ENCODE measurements around the gene PRKX. TPM values are rescaled to one million over a fixed set of nuclear protein-coding genes. Genes with fewer than 3 reads are reported as not detected.
"Not testable (repeated sequence)": the region's sequence is repeated elsewhere in the genome, so short reads cannot be mapped to it uniquely, and the experiment has no call there.

Gene PRKX
- total RNA-seq, 2 experiments from 2014 or later, result 35.0 to 36.3 TPM

GRCh38 chrX:3679669-3680068 is 33.8 kb downstream of the PRKX start:
- H3K36me3 Mint-ChIP-seq (ENCODE audit: low read depth), result peaks cover 4% of the 10 kb centered on the region
- H3K4me3 Mint-ChIP-seq, result no peak overlapping the region
- peaks cover 10% of the 10 kb centered on the region for H3K4me1 Mint-ChIP-seq
- POLR2A ChIA-PET, result no interaction called here
- no peak overlapping the region for H3K27ac Mint-ChIP-seq
- intact Hi-C loops (cut with DNase I, micrococcal nuclease), result no loop called here
- DNase-seq (no peak), ATAC-seq (no peak)
- CTCF ChIA-PET, result no interaction called here
- no peaks in the 10 kb centered on the region for H3K27me3 Mint-ChIP-seq
- no peaks in the 10 kb centered on the region for H3K9me3 Mint-ChIP-seq (ENCODE audit: low read depth)

GRCh38 chrX:3678328-3678727 is 35.1 kb downstream of the PRKX start:
- POLR2A ChIA-PET, result no interaction called here
- Mint-ChIP-seq H3K27ac (no peak overlapping the region), H3K27me3 (no peaks in the 10 kb centered on the region), H3K36me3 (ENCODE audit: low read depth) (peaks cover 11% of the 10 kb centered on the region), H3K4me3 (no peak overlapping the region), H3K4me1 (peaks cover 10% of the 10 kb centered on the region), H3K9me3 (ENCODE audit: low read depth) (no peaks in the 10 kb centered on the region)
- intact Hi-C loops (cut with DNase I, micrococcal nuclease), result no loop called here
- DNase-seq (no peak), ATAC-seq (no peak)
- CTCF ChIA-PET, result no interaction called here

- ATAC-seq, result no peak
- H3K27me3 Mint-ChIP-seq, result no peaks in the 10 kb centered on the region
- H3K27ac Mint-ChIP-seq, result no peak overlapping the region
- DNase-seq, result no peak
- H3K4me3 Mint-ChIP-seq, result no peak overlapping the region
- peaks cover 17% of the 10 kb centered on the region for H3K36me3 Mint-ChIP-seq (ENCODE audit: low read depth)
- POLR2A ChIA-PET, result no interaction called here
- intact Hi-C loops (cut with DNase I, micrococcal nuclease), result no loop called here
- H3K9me3 Mint-ChIP-seq (ENCODE audit: low read depth), result no peaks in the 10 kb centered on the region
- H3K4me1 Mint-ChIP-seq, result peaks cover 10% of the 10 kb centered on the region
- CTCF ChIA-PET, result no interaction called here
Observed at GRCh38 chrX:3674881-3675280, 38.6 kb downstream of the PRKX start.

- Mint-ChIP-seq H3K27me3 (no peaks in the 10 kb centered on the region), H3K4me3 (no peak overlapping the region), H3K36me3 (ENCODE audit: low read depth) (peaks cover 22% of the 10 kb centered on the region), H3K27ac (no peak overlapping the region), H3K9me3 (ENCODE audit: low read depth) (no peaks in the 10 kb centered on the region), H3K4me1 (no peaks in the 10 kb centered on the region)
- ATAC-seq (no peak), DNase-seq (no peak)
- CTCF ChIA-PET, result no interaction called here
- POLR2A ChIA-PET, result no interaction called here
- intact Hi-C loops (cut with DNase I, micrococcal nuclease), result no loop called here
Observed at GRCh38 chrX:3669841-3670475, 43.5 kb downstream of the PRKX start.

- Mint-ChIP-seq H3K36me3 (ENCODE audit: low read depth) (peaks cover 12% of the 10 kb centered on the region), H3K9me3 (ENCODE audit: low read depth) (no peaks in the 10 kb centered on the region), H3K27me3 (no peaks in the 10 kb centered on the region), H3K4me3 (no peak overlapping the region), H3K4me1 (no peaks in the 10 kb centered on the region), H3K27ac (no peak overlapping the region)
- intact Hi-C loops (cut with DNase I, micrococcal nuclease), result no loop called here
- CTCF ChIA-PET, result no interaction called here
- POLR2A ChIA-PET, result no interaction called here
- ATAC-seq (no peak), DNase-seq (no peak)
Observed at GRCh38 chrX:3666975-3667374, 46.5 kb downstream of the PRKX start.

- Mint-ChIP-seq H3K27ac (no peak overlapping the region), H3K27me3 (no peaks in the 10 kb centered on the region), H3K9me3 (ENCODE audit: low read depth) (no peaks in the 10 kb centered on the region), H3K36me3 (ENCODE audit: low read depth) (peaks cover 12% of the 10 kb centered on the region), H3K4me3 (no peak overlapping the region), H3K4me1 (no peaks in the 10 kb centered on the region)
- intact Hi-C loops (cut with DNase I, micrococcal nuclease), result no loop called here
- ChIA-PET CTCF (no interaction called here), POLR2A (no interaction called here)
- DNase-seq (no peak), ATAC-seq (no peak)
Observed at GRCh38 chrX:3664921-3665320, 48.5 kb downstream of the PRKX start.

- H3K36me3 Mint-ChIP-seq (ENCODE audit: low read depth); H3K27me3 Mint-ChIP-seq; intact Hi-C loops (cut with DNase I, micrococcal nuclease); DNase-seq; H3K4me3 Mint-ChIP-seq; H3K4me1 Mint-ChIP-seq; POLR2A ChIA-PET; H3K27ac Mint-ChIP-seq; H3K9me3 Mint-ChIP-seq (ENCODE audit: low read depth); ATAC-seq: not testable (repeated sequence)
- CTCF ChIA-PET, result interaction anchor here (0.7 kb wide), 1 partner anchor 12 kb away, joined by 3 read pairs; no protein-coding TSS in a partner anchor
Observed at GRCh38 chrX:3663576-3664250, 49.7 kb downstream of the PRKX start.

- H3K36me3 Mint-ChIP-seq (ENCODE audit: low read depth), result peaks cover 8% of the 10 kb centered on the region
- CTCF ChIA-PET, result no interaction called here
- intact Hi-C loops (cut with DNase I, micrococcal nuclease), result no loop called here
- no peaks in the 10 kb centered on the region for H3K27me3 Mint-ChIP-seq
- H3K9me3 Mint-ChIP-seq (ENCODE audit: low read depth), result no peaks in the 10 kb centered on the region
- no peaks in the 10 kb centered on the region for H3K4me1 Mint-ChIP-seq
- POLR2A ChIA-PET, result interaction anchor here (0.6 kb wide), 1 partner anchor 29 kb away, joined by 4 read pairs; no protein-coding TSS in a partner anchor
- no peak overlapping the region for H3K4me3 Mint-ChIP-seq
- no peak for ATAC-seq
- no peak overlapping the region for H3K27ac Mint-ChIP-seq
- DNase-seq, result no peak
Observed at GRCh38 chrX:3659761-3660160, 53.7 kb downstream of the PRKX start.

GRCh38 chrX:3655181-3655580 is 58.3 kb downstream of the PRKX start:
- POLR2A ChIA-PET, result no interaction called here
- CTCF ChIA-PET, result no interaction called here

GRCh38 chrX:3653111-3653510 is 60.3 kb downstream of the PRKX start:
- peaks cover 2% of the 10 kb centered on the region for H3K4me1 Mint-ChIP-seq
- H3K27ac Mint-ChIP-seq, result no peak overlapping the region
- ATAC-seq, result no peak
- H3K36me3 Mint-ChIP-seq (ENCODE audit: low read depth), result peaks cover 5% of the 10 kb centered on the region
- ChIA-PET POLR2A (no interaction called here), CTCF (no interaction called here)
- H3K9me3 Mint-ChIP-seq (ENCODE audit: low read depth), result no peaks in the 10 kb centered on the region
- DNase-seq, result no peak
- no peak overlapping the region for H3K4me3 Mint-ChIP-seq
- no peaks in the 10 kb centered on the region for H3K27me3 Mint-ChIP-seq
- intact Hi-C loops (cut with DNase I, micrococcal nuclease), result loop anchor here in 1 of 2 experiments (5.0 kb wide), 1 partner anchor 59 kb away; the partner anchor contains the start of gene PRKX

More at GRCh38 chrX:3655181-3655580, 58.3 kb downstream of the PRKX start:
- no peak for DNase-seq
- no peak overlapping the region for H3K4me3 Mint-ChIP-seq
- H3K36me3 Mint-ChIP-seq (ENCODE audit: low read depth), result peaks cover 7% of the 10 kb centered on the region
- intact Hi-C loops (cut with DNase I, micrococcal nuclease), result no loop called here
- no peaks in the 10 kb centered on the region for H3K9me3 Mint-ChIP-seq (ENCODE audit: low read depth)
- ATAC-seq, result no peak
- peaks cover 2% of the 10 kb centered on the region for H3K4me1 Mint-ChIP-seq
- H3K27me3 Mint-ChIP-seq, result no peaks in the 10 kb centered on the region
- no peak overlapping the region for H3K27ac Mint-ChIP-seq

GRCh38 chrX:3651277-3651676 is 62.2 kb downstream of the PRKX start:
- no peak overlapping the region for H3K27ac Mint-ChIP-seq
- H3K9me3 Mint-ChIP-seq (ENCODE audit: low read depth), result no peaks in the 10 kb centered on the region
- ATAC-seq, result no peak
- POLR2A ChIA-PET, result no interaction called here
- peaks cover 2% of the 10 kb centered on the region for H3K4me1 Mint-ChIP-seq
- CTCF ChIA-PET, result interaction anchor here (0.9 to 1.4 kb wide), 4 partner anchors 12 to 289 kb away, joined by 3 to 6 read pairs (median 4); no protein-coding TSS in a partner anchor
- peaks cover 9% of the 10 kb centered on the region for H3K36me3 Mint-ChIP-seq (ENCODE audit: low read depth)
- intact Hi-C loops (cut with DNase I, micrococcal nuclease), result loop anchor here (1.0 to 5.0 kb wide), 2 partner anchors 61 to 161 kb away; partner anchors contain the start of gene PRKX (in 1 of the 2)
- no peak for DNase-seq
- no peak overlapping the region for H3K4me3 Mint-ChIP-seq
- H3K27me3 Mint-ChIP-seq, result no peaks in the 10 kb centered on the region

GRCh38 chrX:3648084-3648483 is 65.4 kb downstream of the PRKX start:
- no peak overlapping the region for H3K27ac Mint-ChIP-seq
- H3K36me3 Mint-ChIP-seq (ENCODE audit: low read depth), result peaks cover 26% of the 10 kb centered on the region
- POLR2A ChIA-PET, result no interaction called here
- ATAC-seq (no peak), DNase-seq (no peak)
- intact Hi-C loops (cut with DNase I, micrococcal nuclease), result no loop called here
- no peaks in the 10 kb centered on the region for H3K27me3 Mint-ChIP-seq
- H3K9me3 Mint-ChIP-seq (ENCODE audit: low read depth), result no peaks in the 10 kb centered on the region
- CTCF ChIA-PET, result no interaction called here
- peaks cover 2% of the 10 kb centered on the region for H3K4me1 Mint-ChIP-seq
- no peak overlapping the region for H3K4me3 Mint-ChIP-seq

All from activated CD4-positive, alpha-beta T cell treated with anti-CD3 and anti-CD28 coated beads for 36 hours (primary cell).